ENCODE data around the gene MCIDAS.
A peak's percentile ranks its signal among the peaks of the same experiment; 100 is the strongest.

MCIDAS gene

DNA sequence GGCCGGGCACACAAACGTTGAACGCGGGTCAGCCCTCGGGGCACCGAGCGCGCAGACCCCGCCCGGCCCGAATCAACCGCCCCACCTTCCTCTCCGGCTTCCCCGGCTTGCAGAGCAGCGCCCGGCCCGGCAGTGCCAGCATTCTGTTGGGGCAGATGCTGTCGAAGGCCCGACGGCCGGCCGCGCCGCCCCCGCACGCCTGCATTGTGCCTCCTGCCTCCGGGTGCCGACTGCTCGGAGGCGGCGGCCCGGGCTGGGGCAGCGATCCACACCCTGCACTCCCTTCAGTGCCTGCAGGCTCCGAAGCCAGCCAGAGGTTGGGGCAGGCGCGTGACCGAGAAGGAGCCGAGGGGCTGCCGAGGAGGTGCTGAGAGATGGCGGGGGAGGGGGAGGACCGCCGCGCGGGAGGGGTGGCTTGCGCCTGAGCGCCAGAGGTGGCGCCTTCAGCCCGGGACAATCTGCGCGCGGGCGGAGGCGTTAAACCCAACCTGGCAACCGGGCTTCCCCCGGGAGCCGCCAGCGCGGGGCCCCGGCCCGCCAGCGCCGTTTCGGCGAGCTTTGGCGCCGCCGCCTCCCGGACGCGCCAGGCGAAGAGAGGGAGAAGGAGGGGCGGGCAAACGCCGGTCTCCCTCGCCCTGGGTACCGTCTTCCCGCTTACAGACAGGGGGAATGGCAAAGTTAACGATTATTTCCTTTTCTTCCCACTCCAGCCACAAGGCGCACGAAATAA lies at the start of gene MCIDAS:
Gene MCIDAS (minus strand): TSS at position 382 of the 730 bp plus-strand sequence. CDS start 177 bp downstream, at position 205.
- peak; percentile 47 to 80 (median 60) for DNase-seq

- no peak for DNase-seq
Measured at GRCh38 chr5:55276771-55277170, 49.7 kb upstream of the MCIDAS start.

GRCh38 chr5:55258339-55258738 lies 31.2 kb upstream of the MCIDAS start:
- no peak for DNase-seq

GRCh38 chr5:55254802-55255201 lies 27.7 kb upstream of the MCIDAS start:
- no peak for DNase-seq

GRCh38 chr5:55250064-55250463 lies 22.9 kb upstream of the MCIDAS start:
- no peak for DNase-seq

DNA sequence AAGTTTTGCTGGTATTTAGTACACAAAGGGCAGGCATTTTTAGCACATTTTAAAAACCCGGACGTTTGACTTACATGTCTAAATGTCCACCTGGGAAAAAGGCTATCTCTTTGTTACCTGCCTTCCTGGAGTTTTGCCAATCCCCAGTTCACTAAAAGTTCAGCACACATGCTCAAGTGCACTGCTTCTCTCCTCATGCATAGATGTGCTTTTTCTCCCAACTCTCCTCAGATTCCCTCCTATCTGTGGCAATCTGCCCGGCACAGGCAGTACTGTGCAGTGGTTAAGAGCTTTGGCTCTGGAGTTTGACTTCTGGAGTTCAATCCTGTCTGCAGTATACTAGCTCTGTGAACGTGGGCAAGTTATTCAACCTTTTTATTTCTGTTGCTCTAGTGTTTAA lies 14.6 kb upstream of the MCIDAS start:
- DNase-seq: no peak

DNA sequence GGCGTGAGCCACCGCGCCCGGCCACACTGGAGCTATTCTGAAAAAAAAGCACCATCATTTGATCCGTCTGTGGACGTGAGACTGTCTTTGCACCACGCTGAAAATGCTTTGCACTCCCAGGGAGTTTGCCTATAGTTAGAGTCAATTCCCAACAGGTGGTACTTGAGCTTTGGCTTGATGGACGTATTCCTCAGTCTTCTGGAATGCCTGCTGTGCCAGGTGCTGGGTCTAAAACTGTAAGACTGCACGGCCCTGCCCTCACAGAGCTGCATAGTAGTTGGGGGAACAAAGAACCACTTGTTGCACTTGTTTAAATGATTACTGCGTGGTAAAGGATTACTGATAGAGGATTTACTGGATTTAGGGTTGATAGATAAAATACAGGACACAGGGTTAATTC lies 9.7 kb upstream of the MCIDAS start:
- DNase-seq: no peak

- peak in 2 of 3 donors; percentile 11 to 20 for DNase-seq
Measured at GRCh38 chr5:55234121-55234700, 7.1 kb upstream of the MCIDAS start.

DNA sequence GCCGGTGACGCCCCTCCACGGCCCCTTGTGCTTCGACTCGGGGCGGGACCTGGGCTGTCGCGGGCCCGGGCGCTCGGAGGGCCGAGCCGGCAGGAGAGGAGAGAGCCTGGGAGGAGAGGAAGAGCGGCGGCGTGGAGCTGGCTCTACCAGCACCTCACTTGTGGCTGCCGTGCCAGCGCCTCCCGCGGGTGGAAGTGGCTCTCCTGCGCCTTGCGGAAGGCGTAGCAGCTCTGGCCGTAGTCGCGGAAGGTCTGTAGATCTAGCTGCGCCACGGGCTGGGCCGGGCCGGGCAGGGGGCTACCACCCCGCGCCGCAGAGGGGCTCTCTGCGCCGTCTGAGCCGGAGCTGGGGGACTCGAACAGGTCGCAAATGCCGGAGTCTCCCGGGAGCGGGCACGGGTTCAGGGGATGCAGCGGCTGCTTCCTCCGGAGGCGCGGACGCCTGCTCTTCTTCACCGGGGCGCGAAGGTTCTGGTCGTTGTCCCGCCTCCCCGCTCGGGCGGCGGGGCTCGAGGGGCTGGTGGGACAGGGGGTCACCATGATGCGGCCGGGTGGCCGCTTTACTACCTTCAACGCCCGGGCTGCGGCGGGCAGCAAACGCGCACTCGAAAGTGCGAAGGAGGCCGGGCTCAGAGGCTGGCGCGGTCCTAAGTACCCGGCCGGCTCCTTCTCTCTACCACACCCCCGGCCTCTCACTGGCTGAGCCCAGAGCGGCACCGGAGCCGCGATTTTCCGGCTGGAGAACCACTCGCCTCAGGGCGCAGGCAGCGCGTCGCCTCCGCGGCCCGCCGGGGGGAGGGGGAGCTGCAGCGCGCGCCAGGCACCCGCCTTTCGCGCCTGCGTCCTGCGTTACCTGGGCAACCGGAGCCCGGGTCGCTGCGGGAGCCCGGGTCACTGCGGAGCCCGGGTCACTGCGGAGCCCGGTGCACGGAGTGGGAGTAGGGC lies 6.1 kb upstream of the MCIDAS start, which contains the start of gene CCNO:
Gene CCNO (minus strand): TSS at position 624 of the 944 bp plus-strand sequence. CDS start 85 bp downstream, at position 539.
- DNase-seq: peak; percentile 58 to 78 (median 64)

GRCh38 chr5:55232271-55232984 lies 5.3 kb upstream of the MCIDAS start:
- DNase-seq: no peak

DNA sequence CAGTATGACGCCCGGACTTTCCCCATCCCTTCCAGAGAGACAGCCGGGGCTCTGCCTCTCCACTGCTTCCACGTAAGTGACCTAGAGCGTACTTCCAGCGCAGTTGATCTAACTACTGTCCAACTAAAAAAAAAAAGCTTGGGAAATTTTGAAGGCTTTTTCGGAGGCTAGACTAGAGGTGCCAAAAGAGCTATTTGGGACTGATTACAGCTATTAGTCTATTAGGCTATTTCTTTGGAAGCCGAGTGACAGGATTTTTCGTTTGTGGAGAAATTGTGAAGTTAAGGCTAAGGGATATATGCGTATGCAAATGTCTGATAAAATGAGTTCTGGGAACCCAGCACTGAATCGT lies 4.8 kb upstream of the MCIDAS start:
- DNase-seq: peak in 1 of 3 donors; percentile 10

DNA sequence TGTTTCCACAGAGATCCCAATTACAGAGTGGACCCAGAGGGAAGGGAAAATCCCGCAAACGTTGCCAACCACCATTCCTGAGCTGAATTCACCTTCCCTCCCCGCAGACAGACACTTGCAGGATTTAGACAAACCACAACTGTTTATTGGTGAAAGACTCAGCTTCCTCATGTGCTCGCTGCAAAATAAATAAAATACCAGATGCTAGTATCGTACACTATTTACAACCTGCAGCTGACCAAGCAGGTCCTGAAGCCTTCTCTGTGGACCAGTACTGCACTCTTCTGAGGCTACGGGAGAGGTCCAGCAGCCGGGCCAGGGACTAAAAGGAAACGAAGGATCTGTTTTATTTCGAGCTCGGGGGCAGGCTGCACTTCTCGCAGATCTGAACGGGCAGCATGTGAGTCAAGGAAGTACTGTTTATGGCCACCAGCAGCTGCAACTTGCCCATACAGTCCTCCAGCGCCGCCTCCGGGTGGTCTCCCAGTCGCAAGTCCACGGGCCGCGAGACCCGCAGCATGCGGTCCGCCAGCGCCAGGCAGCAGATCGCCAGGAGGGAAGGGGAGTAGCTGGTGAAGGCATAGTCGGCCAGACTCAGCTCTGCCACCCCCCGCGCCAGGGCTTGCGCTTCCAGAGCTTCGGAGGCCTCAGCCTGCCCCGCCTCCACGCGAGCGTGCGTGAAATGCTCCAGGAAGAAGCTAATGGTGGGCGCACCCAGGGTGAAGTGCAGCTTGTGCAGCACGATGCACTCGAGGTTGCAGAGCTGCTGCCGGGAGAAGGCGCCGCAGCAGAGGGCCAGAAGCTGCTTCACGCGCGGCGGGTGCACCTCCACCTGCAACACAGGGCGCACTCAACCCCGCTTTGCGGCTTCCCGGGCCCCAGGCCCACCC lies 4.2 kb upstream of the MCIDAS start:
- peak in 2 of 3 donors; percentile 23 to 32 for DNase-seq

DNA sequence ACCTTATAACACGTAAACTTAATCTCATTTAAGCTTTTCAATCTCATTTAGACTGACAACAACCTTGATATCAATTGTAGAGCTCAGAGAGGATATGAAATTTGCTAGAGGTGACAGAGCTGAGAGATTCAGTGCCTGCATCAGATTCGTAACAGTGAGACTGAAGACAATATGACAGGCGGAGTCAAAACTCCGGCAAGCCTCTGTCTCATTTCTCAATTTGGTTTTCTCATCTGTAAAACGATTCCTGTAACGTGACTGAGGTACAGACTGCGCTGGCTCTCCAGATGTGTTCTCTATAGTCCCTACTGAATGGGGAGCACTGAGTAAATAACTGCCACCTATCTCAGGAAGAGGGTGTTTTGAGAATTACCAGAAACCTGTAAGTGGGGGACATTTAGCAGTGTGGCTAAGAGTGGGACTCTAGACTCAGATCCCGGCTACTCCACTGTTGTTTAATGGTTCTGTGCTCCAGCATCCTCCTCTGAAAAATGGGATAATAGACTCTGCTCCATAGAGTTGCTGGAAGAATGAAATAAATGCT lies 3.0 kb upstream of the MCIDAS start:
- DNase-seq: no peak

- no peak for DNase-seq
Measured at GRCh38 chr5:55227664-55228430, 732 bp upstream of the MCIDAS start.

DNA sequence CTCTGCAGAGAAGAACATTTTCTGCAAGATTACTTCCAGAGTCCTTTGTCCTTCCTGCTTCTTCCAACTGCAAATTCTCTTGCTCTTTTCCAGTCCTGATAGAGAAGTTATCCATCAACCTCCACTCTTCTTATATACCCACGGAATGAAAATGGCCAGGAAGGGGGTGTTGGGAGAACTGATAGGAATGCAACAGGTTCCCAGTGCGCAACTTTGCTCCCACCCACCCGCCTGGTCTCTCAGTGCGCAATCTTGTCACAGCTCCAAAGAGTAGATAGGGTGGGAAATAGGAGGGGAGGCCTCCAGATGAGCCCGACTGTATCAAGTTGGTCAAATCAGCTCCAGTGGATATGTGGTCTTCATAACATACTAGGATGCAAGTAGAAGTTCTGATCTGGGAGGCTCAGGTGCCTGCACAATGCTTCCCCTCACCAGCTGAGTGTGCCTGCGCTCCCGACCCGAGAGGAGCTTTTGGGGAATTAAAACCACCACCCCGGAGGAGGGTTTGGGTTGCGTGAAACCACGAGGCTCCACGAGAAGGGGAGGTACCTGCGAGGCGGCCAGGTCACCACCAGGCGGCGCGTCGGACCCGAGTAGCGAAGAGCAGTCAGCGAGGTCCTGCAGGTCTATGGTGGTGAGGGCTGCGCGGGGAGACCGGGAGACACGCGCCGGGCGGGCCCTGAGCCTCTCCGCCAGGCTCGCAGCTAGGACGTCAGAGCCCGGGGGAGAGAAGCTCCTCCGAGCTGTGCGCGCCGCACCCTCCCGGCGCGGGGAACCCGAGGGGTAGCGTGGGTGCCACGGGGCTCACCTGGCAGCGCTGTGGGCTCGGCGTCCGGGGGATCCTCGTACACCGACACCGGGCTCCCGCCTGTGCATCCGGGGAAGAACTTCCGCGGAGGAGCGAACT lies 835 bp downstream of the MCIDAS start:
- DNase-seq: peak; percentile 23 to 44 (median 40)

- DNase-seq: no peak
Measured at GRCh38 chr5:55225346-55225745, 1.8 kb downstream of the MCIDAS start.

GRCh38 chr5:55223812-55224240 lies 3.3 kb downstream of the MCIDAS start:
- DNase-seq: no peak

- DNase-seq: peak in 2 of 3 donors; percentile 37 to 41
Measured at GRCh38 chr5:55222985-55223811, 3.9 kb downstream of the MCIDAS start.

Measured in suppressor macrophage treated with lipopolysaccharide for 1 hour (primary cell).